Measurements from ENCODE around the gene ACTL6B.
"Not testable (repeated sequence)": the region's sequence is repeated elsewhere in the genome, so short reads cannot be mapped to it uniquely, and the experiment has no call there.

Gene ACTL6B

GRCh38 chr7:100655908-100656674 lies at the start of gene ACTL6B:
TSS of gene ACTL6B (minus strand) at chr7:100656448. CDS start at chr7:100656354, 94 bp downstream.
- Histone ChIP-seq H3K4me1 (ENCODE audit: insufficient read depth, insufficient read length) (no peaks in the 10 kb centered on the region), H3K27me3 (ENCODE audit: insufficient read depth, insufficient read length) (peaks cover 22% of the 10 kb centered on the region), H3K9ac (ENCODE audit: insufficient read length, low read depth) (no peak within 1 kb of the TSS), H3K36me3 (ENCODE audit: insufficient read depth, insufficient read length, low read length) (no peaks in the 10 kb centered on the region), H3K4me3 (ENCODE audit: insufficient read length, low read depth) (peak within 1 kb of the TSS; percentile 4), H3K9me3 (ENCODE audit: insufficient read depth, low read length) (no peaks in the 10 kb centered on the region)
- TF ChIP-seq ZNF274 (IDR thresholded peaks at IDR 0.05; ENCODE audit: low read depth, low read length) (no peak), SUZ12 (IDR thresholded peaks at IDR 0.05; ENCODE audit: extremely low read depth, insufficient read depth, insufficient read length) (no peak), YY1 (IDR thresholded peaks at IDR 0.05; ENCODE audit: insufficient read depth, insufficient read length) (no peak)
- DNase-seq (ENCODE audit: low read depth, low spot score), result no peak

- no peak for DNase-seq (ENCODE audit: low read depth, low spot score)
- peaks cover 5% of the 10 kb centered on the region for H3K4me1 ChIP-seq (ENCODE audit: insufficient read depth, insufficient read length)
- H3K9ac ChIP-seq (ENCODE audit: insufficient read length, low read depth), result peak overlapping the region; percentile 96
- H3K4me3 ChIP-seq (ENCODE audit: insufficient read length, low read depth), result peak overlapping the region; percentile 87
- H3K36me3 ChIP-seq (ENCODE audit: insufficient read depth, insufficient read length, low read length), result peaks cover 24% of the 10 kb centered on the region
- TF ChIP-seq SUZ12 (IDR thresholded peaks at IDR 0.05; ENCODE audit: extremely low read depth, insufficient read depth, insufficient read length), result no peak
- TF ChIP-seq ZNF274 (IDR thresholded peaks at IDR 0.05; ENCODE audit: low read depth, low read length), result no peak
- no peak for TF ChIP-seq YY1 (IDR thresholded peaks at IDR 0.05; ENCODE audit: insufficient read depth, insufficient read length)
- no peaks in the 10 kb centered on the region for H3K9me3 ChIP-seq (ENCODE audit: insufficient read depth, low read length)
- H3K27me3 ChIP-seq (ENCODE audit: insufficient read depth, insufficient read length), result no peaks in the 10 kb centered on the region
Measured at GRCh38 chr7:100705320-100705752, 49.1 kb upstream of the ACTL6B start.

- not testable (repeated sequence) for H3K9me3 ChIP-seq (ENCODE audit: insufficient read depth, low read length); H3K4me3 ChIP-seq (ENCODE audit: insufficient read length, low read depth); H3K9ac ChIP-seq (ENCODE audit: insufficient read length, low read depth); DNase-seq (ENCODE audit: low read depth, low spot score); H3K27me3 ChIP-seq (ENCODE audit: insufficient read depth, insufficient read length); H3K4me1 ChIP-seq (ENCODE audit: insufficient read depth, insufficient read length); H3K36me3 ChIP-seq (ENCODE audit: insufficient read depth, insufficient read length, low read length)
Measured at GRCh38 chr7:100701089-100701488, 44.8 kb upstream of the ACTL6B start.

GRCh38 chr7:100699018-100699417 lies 42.8 kb upstream of the ACTL6B start:
- Histone ChIP-seq H3K4me3 (ENCODE audit: insufficient read length, low read depth) (no peak overlapping the region), H3K9ac (ENCODE audit: insufficient read length, low read depth) (no peak overlapping the region), H3K9me3 (ENCODE audit: insufficient read depth, low read length) (no peaks in the 10 kb centered on the region), H3K27me3 (ENCODE audit: insufficient read depth, insufficient read length) (no peaks in the 10 kb centered on the region), H3K4me1 (ENCODE audit: insufficient read depth, insufficient read length) (no peaks in the 10 kb centered on the region), H3K36me3 (ENCODE audit: insufficient read depth, insufficient read length, low read length) (no peaks in the 10 kb centered on the region)
- no peak for TF ChIP-seq ZNF274 (IDR thresholded peaks at IDR 0.05; ENCODE audit: low read depth, low read length)
- TF ChIP-seq YY1 (IDR thresholded peaks at IDR 0.05; ENCODE audit: insufficient read depth, insufficient read length), result no peak
- no peak for TF ChIP-seq SUZ12 (IDR thresholded peaks at IDR 0.05; ENCODE audit: extremely low read depth, insufficient read depth, insufficient read length)
- no peak for DNase-seq (ENCODE audit: low read depth, low spot score)

- no peaks in the 10 kb centered on the region for H3K9me3 ChIP-seq (ENCODE audit: insufficient read depth, low read length)
- no peak overlapping the region for H3K4me3 ChIP-seq (ENCODE audit: insufficient read length, low read depth)
- peaks cover 7% of the 10 kb centered on the region for H3K36me3 ChIP-seq (ENCODE audit: insufficient read depth, insufficient read length, low read length)
- H3K4me1 ChIP-seq (ENCODE audit: insufficient read depth, insufficient read length), result peaks cover 4% of the 10 kb centered on the region
- no peaks in the 10 kb centered on the region for H3K27me3 ChIP-seq (ENCODE audit: insufficient read depth, insufficient read length)
- no peak for DNase-seq (ENCODE audit: low read depth, low spot score)
- H3K9ac ChIP-seq (ENCODE audit: insufficient read length, low read depth), result no peak overlapping the region
- TF ChIP-seq SUZ12 (IDR thresholded peaks at IDR 0.05; ENCODE audit: extremely low read depth, insufficient read depth, insufficient read length), result no peak
- no peak for TF ChIP-seq ZNF274 (IDR thresholded peaks at IDR 0.05; ENCODE audit: low read depth, low read length)
- no peak for TF ChIP-seq YY1 (IDR thresholded peaks at IDR 0.05; ENCODE audit: insufficient read depth, insufficient read length)
Measured at GRCh38 chr7:100696123-100696521, 39.9 kb upstream of the ACTL6B start.

GRCh38 chr7:100694098-100694745 lies 38.0 kb upstream of the ACTL6B start, which contains the start of gene GIGYF1:
TSS of gene GIGYF1 (minus strand) at chr7:100694250. CDS start at chr7:100688238, 6,012 bp downstream.
- H3K27me3 ChIP-seq (ENCODE audit: insufficient read depth, insufficient read length), result no peaks in the 10 kb centered on the region
- peaks cover 22% of the 10 kb centered on the region for H3K36me3 ChIP-seq (ENCODE audit: insufficient read depth, insufficient read length, low read length)
- peaks cover 10% of the 10 kb centered on the region; the same call in 1 of the 2 replicates for H3K9me3 ChIP-seq (ENCODE audit: insufficient read depth, low read length)
- DNase-seq (ENCODE audit: low read depth, low spot score), result no peak
- H3K4me3 ChIP-seq (ENCODE audit: insufficient read length, low read depth), result peak within 1 kb of the TSS; percentile 71
- peaks cover 11% of the 10 kb centered on the region for H3K4me1 ChIP-seq (ENCODE audit: insufficient read depth, insufficient read length)
- H3K9ac ChIP-seq (ENCODE audit: insufficient read length, low read depth), result peak within 1 kb of the TSS; percentile 94
- TF ChIP-seq YY1 (IDR thresholded peaks at IDR 0.05; ENCODE audit: insufficient read depth, insufficient read length) (no peak), ZNF274 (IDR thresholded peaks at IDR 0.05; ENCODE audit: low read depth, low read length) (no peak), SUZ12 (IDR thresholded peaks at IDR 0.05; ENCODE audit: extremely low read depth, insufficient read depth, insufficient read length) (no peak)
